Astrocyte (in vitro differentiated cells and primary cell): ENCODE measurements around the gene APBB3.

Experiments
- EZH2 ChIP-seq: IDR thresholded peaks from 2 replicates; pipeline ENCODE4 v1.6.1; 2012; ENCODE audit warnings: mild to moderate bottlenecking, low read length, inconsistent platforms; ENCODE audit not compliant: insufficient read depth
- TF ChIP-seq, protein P1 (sequence below): IDR thresholded peaks from 2 replicates; pipeline ENCODE4 v1.5.1; 2011; ENCODE audit warnings: low read depth, mild to moderate bottlenecking, inconsistent platforms, low read length, moderate library complexity; ENCODE audit not compliant: insufficient read depth

DNA sequence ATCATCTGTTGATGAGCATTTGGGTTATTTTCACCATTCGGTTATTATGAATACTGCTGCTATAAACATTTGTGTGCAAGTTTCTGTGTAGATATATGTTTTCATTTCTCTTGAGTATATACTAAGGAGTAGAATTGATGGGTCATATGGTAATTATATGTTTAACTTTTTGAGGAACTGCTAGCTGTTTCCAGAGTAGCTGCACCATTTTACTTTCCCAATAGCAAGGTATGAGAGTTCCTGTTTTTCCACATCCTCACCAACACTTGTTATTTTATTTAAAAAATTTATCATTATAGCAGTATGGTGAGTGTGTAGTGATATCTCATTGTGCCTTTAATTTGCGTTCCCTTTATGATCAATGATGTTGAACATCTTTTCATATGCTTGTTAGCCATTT, 39.3 kb upstream of the APBB3 start:
- TF ChIP-seq, protein P1, sequence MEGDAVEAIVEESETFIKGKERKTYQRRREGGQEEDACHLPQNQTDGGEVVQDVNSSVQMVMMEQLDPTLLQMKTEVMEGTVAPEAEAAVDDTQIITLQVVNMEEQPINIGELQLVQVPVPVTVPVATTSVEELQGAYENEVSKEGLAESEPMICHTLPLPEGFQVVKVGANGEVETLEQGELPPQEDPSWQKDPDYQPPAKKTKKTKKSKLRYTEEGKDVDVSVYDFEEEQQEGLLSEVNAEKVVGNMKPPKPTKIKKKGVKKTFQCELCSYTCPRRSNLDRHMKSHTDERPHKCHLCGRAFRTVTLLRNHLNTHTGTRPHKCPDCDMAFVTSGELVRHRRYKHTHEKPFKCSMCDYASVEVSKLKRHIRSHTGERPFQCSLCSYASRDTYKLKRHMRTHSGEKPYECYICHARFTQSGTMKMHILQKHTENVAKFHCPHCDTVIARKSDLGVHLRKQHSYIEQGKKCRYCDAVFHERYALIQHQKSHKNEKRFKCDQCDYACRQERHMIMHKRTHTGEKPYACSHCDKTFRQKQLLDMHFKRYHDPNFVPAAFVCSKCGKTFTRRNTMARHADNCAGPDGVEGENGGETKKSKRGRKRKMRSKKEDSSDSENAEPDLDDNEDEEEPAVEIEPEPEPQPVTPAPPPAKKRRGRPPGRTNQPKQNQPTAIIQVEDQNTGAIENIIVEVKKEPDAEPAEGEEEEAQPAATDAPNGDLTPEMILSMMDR: no peak
- TF ChIP-seq EZH2: no peak
